K562 (cell line): ENCODE data around the gene TRMT2A. TPM values are rescaled to one million over a fixed set of nuclear protein-coding genes. Genes with fewer than 3 reads are reported as not detected.
A peak's percentile ranks its signal among the peaks of the same experiment; 100 is the strongest.

Experiments used
- CLOCK ChIP-seq: fragments of 250-450 bp; sonication (Bioruptor Pico); IDR thresholded peaks from 2 replicates; pipeline ENCODE4 v1.4.0; 2020; ENCODE audit warnings: mild to moderate bottlenecking, moderate library complexity, borderline replicate concordance
- E2F3 ChIP-seq: fragments of 250-450 bp; sonication (Bioruptor Pico); IDR thresholded peaks from 2 replicates; pipeline ENCODE4 v1.4.0; 2020; ENCODE audit warnings: mild to moderate bottlenecking
- PATZ1 ChIP-seq: fragments of 250-450 bp; sonication (Bioruptor Pico); IDR thresholded peaks from 2 replicates; pipeline ENCODE4 v1.5.0; 2020; ENCODE audit warnings: mild to moderate bottlenecking, borderline replicate concordance
- ZBTB40 ChIP-seq, 2 experiments: fragments of 450-650 bp in 1 of 2; sonication (generic) in 1 of 2; formaldehyde crosslinking in 1 of 2; IDR thresholded peaks; 2 replicates each; pipeline versions ENCODE4 v1.7.1 to v1.9.0; 2016 to 2022; ENCODE audit warnings: inconsistent platforms in 1 of 2, mild to moderate bottlenecking in 1 of 2, missing genetic modification reagents in 1 of 2
- ZNF133 ChIP-seq: fragments of 250-450 bp; sonication (Bioruptor Pico); IDR thresholded peaks from 2 replicates; pipeline ENCODE4 v1.4.0; 2020; ENCODE audit warnings: mild to moderate bottlenecking
- ZNF24 ChIP-seq: fragments of 450-650 bp; IDR thresholded peaks from 2 replicates; pipeline ENCODE4 v1.6.1; 2016
- ZNF277 ChIP-seq: fragments of 250-450 bp; sonication (Bioruptor Pico); IDR thresholded peaks from 2 replicates; pipeline ENCODE4 v1.8.0; 2022; ENCODE audit warnings: inconsistent platforms, mild to moderate bottlenecking, moderate library complexity, borderline replicate concordance
- ZNF395 ChIP-seq: fragments of 200-800 bp; sonication (Bioruptor generic); IDR thresholded peaks from 2 replicates; pipeline ENCODE4 v1.6.1; 2017; ENCODE audit warnings: missing genetic modification characterization, missing compliant biosample characterization
- polyA plus RNA-seq, 8 experiments: library from polyadenylated mRNA; depleted of rRNA in 4 of 8; stranded (reverse) in 5 of 8; unstranded in 3 of 8; fragments of >200 nt; fragmentation: Nextera tagmentation in 2 of 8; fragmentation: Illumina TruSeq in 1 of 8; extraction: Ambion mirVana in 2 of 8; extraction: Trizol in 1 of 8; gene quantifications; 2 replicates each; pipeline versions ENCODE4 v1.2.1 to v1.2.3, GENCODE V29; 2011 to 2014; ENCODE audit warnings: inconsistent platforms in 1 of 8, missing spikeins in 1 of 8
- total RNA-seq, 7 experiments: library from RNA; depleted of rRNA in 6 of 7; stranded (reverse); fragments of >200 nt in 6 of 7; fragmentation: Illumina TruSeq in 2 of 7; extraction: Trizol in 2 of 7; gene quantifications; 2 replicates each; pipeline versions ENCODE4 v1.2.1 to v1.2.3, GENCODE V29; 2011 to 2021; ENCODE audit warnings: low replicate concordance in 1 of 7

TRMT2A gene
- total and polyA plus RNA-seq, 9 of the 15 experiments (the other 6 are each of a cell fraction or from before 2014, with no cell fraction given), result 1.6 to 265 (median 140) TPM

- TF ChIP-seq PATZ1 (no peak), ZNF133 (CRISPR knock-in tag) (no peak), ZBTB40 (IDR thresholded peaks at IDR 0.05) (0 out of 2 replicates have a peak, but pooled peaks have one; percentile 47), ZBTB40 (CRISPR knock-in tag; IDR thresholded peaks at IDR 0.05) (no peak), ZNF24 (no peak), CLOCK (CRISPR knock-in tag) (no peak), E2F3 (CRISPR knock-in tag) (no peak; the same call in 1 of the 2 replicates), ZNF395 (CRISPR knock-in tag) (no peak; the same call in 1 of the 2 replicates), ZNF277 (CRISPR knock-in tag) (no peak)
Observed at GRCh38 chr22:20131859-20132685, 15.0 kb upstream of the TRMT2A start (continued).
